NB4 (cell line): Measurements from ENCODE around the gene SSR2.

ENCODE experiments used
- POLR2A ChIP-seq: IDR thresholded peaks from 2 replicates; pipeline ENCODE4 v1.6.1; 2011; ENCODE audit warnings: mild to moderate bottlenecking; ENCODE audit not compliant: insufficient read length; ENCODE audit errors: extremely low read depth
- TF ChIP-seq, protein P1 (sequence below): IDR thresholded peaks from one replicate; pipeline ENCODE4 v1.5.1; 2012; ENCODE audit warnings: low read depth, low read length

DNA sequence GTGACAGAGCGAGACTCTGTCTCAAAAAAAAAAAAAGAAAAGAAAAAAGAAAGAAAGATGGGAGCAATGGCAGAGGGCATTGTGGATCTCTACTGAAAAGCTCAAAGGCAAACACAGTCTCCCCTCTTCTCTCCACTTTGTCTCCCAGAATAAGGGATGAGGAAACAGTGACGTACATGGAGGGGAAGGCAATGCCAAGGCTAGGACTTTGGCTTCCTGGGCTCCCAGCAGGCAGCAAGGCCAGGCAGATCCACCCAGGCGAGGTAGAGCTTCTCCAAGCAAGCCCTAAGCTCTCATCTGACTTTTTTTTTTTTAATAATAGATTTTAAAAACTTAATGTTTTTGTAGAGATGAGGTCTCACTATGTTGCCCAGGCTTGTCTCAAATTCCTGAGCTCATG is 47.0 kb downstream of the SSR2 start:
- TF ChIP-seq, protein P1, sequence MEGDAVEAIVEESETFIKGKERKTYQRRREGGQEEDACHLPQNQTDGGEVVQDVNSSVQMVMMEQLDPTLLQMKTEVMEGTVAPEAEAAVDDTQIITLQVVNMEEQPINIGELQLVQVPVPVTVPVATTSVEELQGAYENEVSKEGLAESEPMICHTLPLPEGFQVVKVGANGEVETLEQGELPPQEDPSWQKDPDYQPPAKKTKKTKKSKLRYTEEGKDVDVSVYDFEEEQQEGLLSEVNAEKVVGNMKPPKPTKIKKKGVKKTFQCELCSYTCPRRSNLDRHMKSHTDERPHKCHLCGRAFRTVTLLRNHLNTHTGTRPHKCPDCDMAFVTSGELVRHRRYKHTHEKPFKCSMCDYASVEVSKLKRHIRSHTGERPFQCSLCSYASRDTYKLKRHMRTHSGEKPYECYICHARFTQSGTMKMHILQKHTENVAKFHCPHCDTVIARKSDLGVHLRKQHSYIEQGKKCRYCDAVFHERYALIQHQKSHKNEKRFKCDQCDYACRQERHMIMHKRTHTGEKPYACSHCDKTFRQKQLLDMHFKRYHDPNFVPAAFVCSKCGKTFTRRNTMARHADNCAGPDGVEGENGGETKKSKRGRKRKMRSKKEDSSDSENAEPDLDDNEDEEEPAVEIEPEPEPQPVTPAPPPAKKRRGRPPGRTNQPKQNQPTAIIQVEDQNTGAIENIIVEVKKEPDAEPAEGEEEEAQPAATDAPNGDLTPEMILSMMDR = no peak
- TF ChIP-seq POLR2A = no peak
